Stimulated activated CD4-positive, alpha-beta T cell treated with anti-CD3 and anti-CD28 coated beads, TNF-alpha, amount 100 ng/mL, for 24 hours (primary cell): ENCODE results near the gene MAP3K5.
A peak's percentile ranks its signal among the peaks of the same experiment; 100 is the strongest.
"Not testable (repeated sequence)": the region's sequence is repeated elsewhere in the genome, so short reads cannot be mapped to it uniquely, and the experiment has no call there.

ENCODE experiments used
- DNase-seq, 3 experiments: peaks; one replicate each; pipeline ENCODE4 v3.0.0-alpha.2; 2020; ENCODE audit warnings: low read depth in 3 of 3

MAP3K5 gene

GRCh38 chr6:136791296-136792094 lies 782 bp downstream of the MAP3K5 start:
- peak; percentile 7 to 44 (median 14) for DNase-seq

- DNase-seq: no peak
These were observed 1.6 kb downstream of the MAP3K5 start for GRCh38 chr6:136790411-136791295.

GRCh38 chr6:136789440-136789839 lies 2.8 kb downstream of the MAP3K5 start:
- DNase-seq: not testable (repeated sequence)

- DNase-seq: no peak
These were observed 4.0 kb downstream of the MAP3K5 start for GRCh38 chr6:136788069-136788902.

- no peak for DNase-seq
These were observed 4.6 kb downstream of the MAP3K5 start for GRCh38 chr6:136787726-136788068.

GRCh38 chr6:136786658-136787057 lies 5.6 kb downstream of the MAP3K5 start:
- no peak for DNase-seq

- DNase-seq: peak in 1 of 3 experiments; percentile 35
These were observed 7.1 kb downstream of the MAP3K5 start for GRCh38 chr6:136784910-136785746.

- DNase-seq: no peak
These were observed 8.0 kb downstream of the MAP3K5 start for GRCh38 chr6:136784271-136784664.

- DNase-seq: no peak
These were observed 8.6 kb downstream of the MAP3K5 start for GRCh38 chr6:136783495-136784270.

- no peak for DNase-seq
These were observed 9.3 kb downstream of the MAP3K5 start for GRCh38 chr6:136783021-136783420.

- DNase-seq: no peak
These were observed 10.1 kb downstream of the MAP3K5 start for GRCh38 chr6:136782021-136782770.

GRCh38 chr6:136780972-136781371 lies 11.3 kb downstream of the MAP3K5 start:
- DNase-seq: no peak

GRCh38 chr6:136779682-136780081 lies 12.6 kb downstream of the MAP3K5 start:
- no peak for DNase-seq

GRCh38 chr6:136777651-136778050 lies 14.6 kb downstream of the MAP3K5 start:
- no peak for DNase-seq

GRCh38 chr6:136775548-136775947 lies 16.7 kb downstream of the MAP3K5 start:
- no peak for DNase-seq

- DNase-seq: no peak
These were observed 17.2 kb downstream of the MAP3K5 start for GRCh38 chr6:136775081-136775480.

GRCh38 chr6:136774228-136775041 lies 17.8 kb downstream of the MAP3K5 start:
- DNase-seq: no peak

- no peak for DNase-seq
These were observed 18.8 kb downstream of the MAP3K5 start for GRCh38 chr6:136773473-136773796.
